Endodermal cell (in vitro differentiated cells): Measurements from ENCODE around the gene SDR9C7. TPM values are rescaled to one million over a fixed set of nuclear protein-coding genes. Genes with fewer than 3 reads are reported as not detected.
"Not testable (repeated sequence)": the region's sequence is repeated elsewhere in the genome, so short reads cannot be mapped to it uniquely, and the experiment has no call there.

Source experiments
- DNase-seq: peaks from one replicate; pipeline ENCODE4 v3.0.0-alpha.2; 2017
- H3K27ac ChIP-seq: 2 replicates; pipeline ENCODE4 v1.5.1; 2013; ENCODE audit warnings: mild to moderate bottlenecking, low read depth, low read length, moderate library complexity
- H3K27me3 ChIP-seq: 2 replicates; pipeline ENCODE4 v1.6.1; 2013; ENCODE audit warnings: mild to moderate bottlenecking, low read length, moderate library complexity; ENCODE audit not compliant: insufficient read depth, control insufficient read depth, poor library complexity, severe bottlenecking
- H3K36me3 ChIP-seq: 2 replicates; pipeline ENCODE4 v1.7.0; 2013; ENCODE audit warnings: mild to moderate bottlenecking, low read length, moderate library complexity; ENCODE audit not compliant: control insufficient read depth, insufficient read depth
- H3K4me1 ChIP-seq: one replicate; pipeline ENCODE4 v1.7.0; 2013; ENCODE audit warnings: low read length; ENCODE audit not compliant: control insufficient read depth, insufficient read depth
- H3K4me3 ChIP-seq: 2 replicates; pipeline ENCODE4 v1.5.1; 2013; ENCODE audit warnings: mild to moderate bottlenecking, low read length, moderate library complexity
- H3K9ac ChIP-seq: 2 replicates; pipeline ENCODE4 v1.6.1; 2013; ENCODE audit warnings: mild to moderate bottlenecking, low read length, moderate library complexity; ENCODE audit not compliant: poor library complexity, severe bottlenecking; ENCODE audit errors: extremely low read depth
- H3K9me3 ChIP-seq: 2 replicates; pipeline ENCODE4 v1.6.1; 2013; ENCODE audit warnings: mild to moderate bottlenecking, low read length, moderate library complexity; ENCODE audit not compliant: control insufficient read depth
- H3K27ac Mint-ChIP-seq: 2 replicates; pipeline ENCODE4 v1.8.0; 2020; ENCODE audit warnings: mixed read lengths
- H3K27me3 Mint-ChIP-seq: 2 replicates; pipeline ENCODE4 v1.8.0; 2021; ENCODE audit warnings: mild to moderate bottlenecking, mixed read lengths; ENCODE audit not compliant: insufficient read depth
- H3K36me3 Mint-ChIP-seq: 2 replicates; pipeline ENCODE4 v1.8.0; 2020; ENCODE audit warnings: low read depth, mixed read lengths
- H3K4me1 Mint-ChIP-seq: 2 replicates; pipeline ENCODE4 v1.8.0; 2020; ENCODE audit warnings: mixed read lengths
- H3K4me3 Mint-ChIP-seq: 2 replicates; pipeline ENCODE4 v1.8.0; 2020; ENCODE audit warnings: mild to moderate bottlenecking, moderate library complexity, mixed read lengths
- H3K9me3 Mint-ChIP-seq: 2 replicates; pipeline ENCODE4 v1.8.0; 2020; ENCODE audit warnings: mild to moderate bottlenecking, mixed read lengths
- CTCF ChIP-seq: fragments of 200-600 bp; sonication (generic); conservative IDR thresholded peaks from 2 replicates; pipeline ENCODE4 v1.5.0; 2021; ENCODE audit warnings: antibody characterized with exemption, mild to moderate bottlenecking
- whole genome bisulfite sequencing, 2 experiments: methylation state at CpG; one replicate each; pipeline versions ENCODE4 v1.1.5 to v1.1.7; 2013; ENCODE audit warnings: missing lambda C conversion rate in 2 of 2, mixed read lengths in 1 of 2; ENCODE audit not compliant: insufficient coverage in 1 of 2, insufficient read length in 1 of 2; 5-methylcytosine and 5-hydroxymethylcytosine counted together
- total RNA-seq, 2 donors: library from RNA; stranded (reverse); fragmentation: NEBNext Ultra II Directional in 1 of 2; extraction: Animal tissue kit (Norgen Biotek cat#: 25700) in 1 of 2; gene quantifications; 2 replicates in 1 of 2; 3 replicates in 1 of 2; pipeline ENCODE4 v1.2.1, GENCODE V29; 2021

The SDR9C7 gene
- total RNA-seq, 2 donors from 2014 or later = not detected

- Mint-ChIP-seq H3K27me3 (peaks cover 15% of the 10 kb centered on the region), H3K9me3 (peaks cover 67% of the 10 kb centered on the region)
- not testable (repeated sequence) for H3K9me3 ChIP-seq, H3K36me3 ChIP-seq, H3K9ac ChIP-seq, H3K4me1 ChIP-seq, H3K36me3 Mint-ChIP-seq, H3K27ac Mint-ChIP-seq, H3K4me3 ChIP-seq, H3K27ac ChIP-seq, DNase-seq, H3K4me1 Mint-ChIP-seq, H3K27me3 ChIP-seq, H3K4me3 Mint-ChIP-seq
- WGBS, 2 experiments = 85% methylated on average over 4 of the region's 27 CpGs; no CpG with 5 or more reads in 1 of the 2 experiments
Measured at GRCh38 chr12:56963557-56963956, 29.3 kb upstream of the SDR9C7 start.

DNA sequence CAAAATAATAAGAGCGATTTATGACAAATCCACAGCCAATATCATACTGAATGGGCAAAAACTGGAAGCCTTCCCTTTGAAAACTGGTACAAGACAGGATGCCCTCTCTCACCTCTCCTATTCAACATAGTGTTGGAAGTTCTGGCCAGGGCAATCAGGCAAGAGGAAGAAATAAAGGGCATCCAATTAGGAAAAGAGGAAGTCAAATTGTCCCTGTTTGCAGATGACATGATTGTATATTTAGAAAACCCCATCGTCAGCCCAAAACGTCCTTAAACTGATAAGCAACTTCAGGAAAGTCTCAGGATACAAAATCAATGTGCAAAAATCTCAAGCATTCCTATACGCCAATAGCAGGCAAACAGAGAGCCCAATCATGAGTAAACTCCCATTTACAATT is 28.0 kb upstream of the SDR9C7 start:
- not testable (repeated sequence) for H3K36me3 Mint-ChIP-seq, H3K36me3 ChIP-seq, H3K4me1 Mint-ChIP-seq, H3K9ac ChIP-seq, H3K4me3 Mint-ChIP-seq, DNase-seq, H3K27ac ChIP-seq, H3K27me3 ChIP-seq, H3K4me3 ChIP-seq, H3K27ac Mint-ChIP-seq, H3K4me1 ChIP-seq
- peaks cover 14% of the 10 kb centered on the region for H3K9me3 ChIP-seq
- peaks cover 13% of the 10 kb centered on the region for H3K27me3 Mint-ChIP-seq
- 80 to 83% methylated on average over 3 to 4 of the region's 4 CpGs for WGBS, 2 experiments
- H3K9me3 Mint-ChIP-seq = peaks cover 73% of the 10 kb centered on the region

DNA sequence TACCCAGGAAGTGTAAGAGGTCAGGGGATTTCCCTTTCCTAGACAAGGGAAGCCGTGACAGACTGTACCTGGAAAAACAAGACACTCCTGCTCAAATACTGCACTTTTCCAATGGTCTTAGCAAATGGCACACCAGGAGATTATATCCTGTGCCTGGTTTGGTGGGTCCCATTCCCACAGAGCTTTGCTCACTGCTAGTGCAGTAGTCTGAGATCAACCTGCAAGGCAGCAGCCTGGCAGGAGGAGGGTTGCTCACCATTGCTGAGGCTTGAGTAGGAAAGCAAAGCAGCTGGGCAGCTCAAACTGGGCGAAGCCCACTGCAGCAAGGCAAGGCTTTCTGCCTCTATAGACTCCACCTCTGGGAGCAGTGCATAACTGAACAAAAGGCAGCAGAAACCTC is 24.2 kb upstream of the SDR9C7 start:
- no peak overlapping the region for H3K27ac ChIP-seq
- no peaks in the 10 kb centered on the region for H3K36me3 Mint-ChIP-seq
- H3K27me3 Mint-ChIP-seq = peaks cover 20% of the 10 kb centered on the region
- DNase-seq = peak; percentile 25
- no peaks in the 10 kb centered on the region for H3K36me3 ChIP-seq
- peaks cover 51% of the 10 kb centered on the region for H3K9me3 Mint-ChIP-seq
- no peak overlapping the region for H3K4me3 ChIP-seq
- H3K27me3 ChIP-seq = no peaks in the 10 kb centered on the region
- WGBS, 2 experiments = 84 to 94% methylated on average over 2 of the region's 2 CpGs
- H3K9me3 ChIP-seq = peaks cover 8% of the 10 kb centered on the region
- no peak overlapping the region for H3K27ac Mint-ChIP-seq
- H3K4me1 Mint-ChIP-seq = no peaks in the 10 kb centered on the region
- no peak overlapping the region for H3K9ac ChIP-seq
- no peaks in the 10 kb centered on the region for H3K4me1 ChIP-seq
- H3K4me3 Mint-ChIP-seq = no peak overlapping the region
- no peak for TF ChIP-seq CTCF

GRCh38 chr12:56957229-56958052 is 23.2 kb upstream of the SDR9C7 start, which contains the start of gene RDH16:
Gene RDH16 (minus strand): TSS chr12:56957608. CDS start chr12:56957462, 146 bp downstream.
- peaks cover 23% of the 10 kb centered on the region for H3K27me3 Mint-ChIP-seq
- Histone ChIP-seq H3K36me3 (no peaks in the 10 kb centered on the region), H3K9ac (no peak within 1 kb of the TSS), H3K9me3 (peaks cover 8% of the 10 kb centered on the region), H3K27ac (no peak within 1 kb of the TSS), H3K27me3 (no peaks in the 10 kb centered on the region), H3K4me1 (no peaks in the 10 kb centered on the region), H3K4me3 (no peak within 1 kb of the TSS)
- peaks cover 2% of the 10 kb centered on the region for H3K36me3 Mint-ChIP-seq
- WGBS, 2 experiments = 86 to 89% methylated on average over 9 to 10 of the region's 10 CpGs
- DNase-seq = peak; percentile 36
- TF ChIP-seq CTCF = no peak
- H3K4me3 Mint-ChIP-seq = no peak within 1 kb of the TSS
- peaks cover 42% of the 10 kb centered on the region for H3K9me3 Mint-ChIP-seq
- H3K4me1 Mint-ChIP-seq = no peaks in the 10 kb centered on the region
- H3K27ac Mint-ChIP-seq = no peak within 1 kb of the TSS
